Sigmoid colon (tissue), 4 donors: ENCODE results near the gene SRGAP2C.
"Not testable (repeated sequence)": the region's sequence is repeated elsewhere in the genome, so short reads cannot be mapped to it uniquely, and the experiment has no call there.

ENCODE experiments used
- EP300 ChIP-seq, 4 donors: sonication (generic); formaldehyde crosslinking; IDR thresholded peaks; one replicate each; pipeline ENCODE4 v1.6.1; 2017; ENCODE audit warnings: antibody characterized with exemption in 4 of 4
- POLR2A ChIP-seq, 2 donors: fragments of 450-650 bp; IDR thresholded peaks; one replicate each; pipeline ENCODE4 v1.6.1; 2016; ENCODE audit warnings: antibody characterized with exemption in 2 of 2, mild to moderate bottlenecking in 2 of 2, moderate library complexity in 2 of 2
- POLR2AphosphoS5 ChIP-seq, 4 donors: sonication (generic); formaldehyde crosslinking; IDR thresholded peaks; one replicate each; pipeline ENCODE4 v1.6.1; 2017; ENCODE audit warnings: antibody characterized with exemption in 4 of 4
- TF ChIP-seq, protein P1 (sequence below), 4 experiments: fragments of 450-650 bp in 3 of 4; fragments of 200-600 bp in 1 of 4; IDR thresholded peaks; one replicate each; pipeline ENCODE4 v1.5.1; 2016 to 2019; ENCODE audit warnings: antibody characterized with exemption in 4 of 4, mild to moderate bottlenecking in 3 of 4, moderate library complexity in 2 of 4

DNA sequence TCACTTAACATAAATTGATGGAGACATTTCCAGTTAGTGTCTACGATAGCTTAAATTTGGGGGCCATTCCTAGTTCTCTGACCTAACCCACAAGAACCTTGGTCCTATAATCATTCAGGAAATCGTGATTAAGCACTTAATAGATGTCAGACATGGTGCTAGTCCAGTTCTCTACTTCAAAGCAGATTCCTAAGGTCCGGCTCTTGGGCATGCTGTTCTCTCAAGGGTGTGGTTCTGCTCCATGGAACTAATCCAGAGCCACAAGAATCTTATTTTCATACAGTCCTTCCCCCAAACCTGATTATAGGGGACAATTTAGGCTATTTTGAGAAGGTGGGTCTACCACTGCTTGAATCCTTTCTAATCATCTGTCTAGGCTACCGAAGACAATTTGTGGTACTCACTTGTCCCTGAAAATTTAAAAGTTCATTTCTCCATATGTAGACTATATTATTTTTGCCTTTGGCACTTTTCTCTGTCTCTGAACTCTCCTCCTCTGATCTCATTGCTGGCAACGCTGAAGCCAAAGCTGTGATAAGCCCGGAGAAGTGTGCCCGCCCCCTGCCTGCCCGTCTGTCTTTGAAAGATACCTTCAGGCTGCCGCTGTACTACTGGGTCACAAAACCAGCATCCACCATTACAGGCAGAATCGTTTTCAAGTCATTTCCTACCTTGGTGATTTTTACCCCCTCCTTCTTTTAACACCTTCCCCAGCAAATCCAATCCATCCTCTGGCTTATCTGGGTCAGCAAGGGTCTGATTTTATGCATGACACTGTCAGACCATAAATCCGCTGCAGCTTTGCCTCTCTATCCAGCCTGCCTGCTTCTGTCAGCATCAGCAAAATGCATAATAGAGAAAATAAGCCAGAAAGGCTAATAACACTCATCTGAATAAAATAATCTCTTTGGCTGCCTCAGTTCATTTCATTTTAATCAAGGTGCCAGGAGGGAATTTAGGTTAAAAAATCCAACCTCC lies 133.0 kb downstream of the SRGAP2C start:
- not testable (repeated sequence) for TF ChIP-seq EP300, POLR2AphosphoS5, POLR2A (IDR thresholded peaks at IDR 0.05)
- TF ChIP-seq, protein P1, sequence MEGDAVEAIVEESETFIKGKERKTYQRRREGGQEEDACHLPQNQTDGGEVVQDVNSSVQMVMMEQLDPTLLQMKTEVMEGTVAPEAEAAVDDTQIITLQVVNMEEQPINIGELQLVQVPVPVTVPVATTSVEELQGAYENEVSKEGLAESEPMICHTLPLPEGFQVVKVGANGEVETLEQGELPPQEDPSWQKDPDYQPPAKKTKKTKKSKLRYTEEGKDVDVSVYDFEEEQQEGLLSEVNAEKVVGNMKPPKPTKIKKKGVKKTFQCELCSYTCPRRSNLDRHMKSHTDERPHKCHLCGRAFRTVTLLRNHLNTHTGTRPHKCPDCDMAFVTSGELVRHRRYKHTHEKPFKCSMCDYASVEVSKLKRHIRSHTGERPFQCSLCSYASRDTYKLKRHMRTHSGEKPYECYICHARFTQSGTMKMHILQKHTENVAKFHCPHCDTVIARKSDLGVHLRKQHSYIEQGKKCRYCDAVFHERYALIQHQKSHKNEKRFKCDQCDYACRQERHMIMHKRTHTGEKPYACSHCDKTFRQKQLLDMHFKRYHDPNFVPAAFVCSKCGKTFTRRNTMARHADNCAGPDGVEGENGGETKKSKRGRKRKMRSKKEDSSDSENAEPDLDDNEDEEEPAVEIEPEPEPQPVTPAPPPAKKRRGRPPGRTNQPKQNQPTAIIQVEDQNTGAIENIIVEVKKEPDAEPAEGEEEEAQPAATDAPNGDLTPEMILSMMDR (IDR thresholded peaks at IDR 0.05) = not testable (repeated sequence)
